ENCODE data around the gene OPN1MW3. TPM values are rescaled to one million over a fixed set of nuclear protein-coding genes. Genes with fewer than 3 reads are reported as not detected.
"Not testable (repeated sequence)": the region's sequence is repeated elsewhere in the genome, so short reads cannot be mapped to it uniquely, and the experiment has no call there.

Gene OPN1MW3
- total RNA-seq, result not detected

DNA sequence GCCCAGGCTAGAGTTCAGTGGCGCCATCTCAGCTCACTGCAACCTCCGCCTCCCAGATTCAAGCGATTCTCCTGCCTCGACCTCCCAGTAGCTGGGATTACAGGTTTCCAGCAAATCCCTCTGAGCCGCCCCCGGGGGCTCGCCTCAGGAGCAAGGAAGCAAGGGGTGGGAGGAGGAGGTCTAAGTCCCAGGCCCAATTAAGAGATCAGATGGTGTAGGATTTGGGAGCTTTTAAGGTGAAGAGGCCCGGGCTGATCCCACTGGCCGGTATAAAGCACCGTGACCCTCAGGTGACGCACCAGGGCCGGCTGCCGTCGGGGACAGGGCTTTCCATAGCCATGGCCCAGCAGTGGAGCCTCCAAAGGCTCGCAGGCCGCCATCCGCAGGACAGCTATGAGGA is at the start of gene OPN1MW3:
TSS of gene OPN1MW3 (plus strand) at position 301 of the 400 bp plus-strand sequence. CDS start at position 339, 38 bp downstream.
- H3K4me1 ChIP-seq; H3K9me3 ChIP-seq; H3K27ac ChIP-seq (replicated peaks in 1 of 4); intact Hi-C loops (cut with DNase I); H3K4me3 ChIP-seq; H3K27me3 ChIP-seq; H3K36me3 ChIP-seq; DNase-seq (ENCODE audit: extremely low spot score): not testable (repeated sequence)
- WGBS, result no CpG with 5 or more reads among the region's 17 CpGs

DNA sequence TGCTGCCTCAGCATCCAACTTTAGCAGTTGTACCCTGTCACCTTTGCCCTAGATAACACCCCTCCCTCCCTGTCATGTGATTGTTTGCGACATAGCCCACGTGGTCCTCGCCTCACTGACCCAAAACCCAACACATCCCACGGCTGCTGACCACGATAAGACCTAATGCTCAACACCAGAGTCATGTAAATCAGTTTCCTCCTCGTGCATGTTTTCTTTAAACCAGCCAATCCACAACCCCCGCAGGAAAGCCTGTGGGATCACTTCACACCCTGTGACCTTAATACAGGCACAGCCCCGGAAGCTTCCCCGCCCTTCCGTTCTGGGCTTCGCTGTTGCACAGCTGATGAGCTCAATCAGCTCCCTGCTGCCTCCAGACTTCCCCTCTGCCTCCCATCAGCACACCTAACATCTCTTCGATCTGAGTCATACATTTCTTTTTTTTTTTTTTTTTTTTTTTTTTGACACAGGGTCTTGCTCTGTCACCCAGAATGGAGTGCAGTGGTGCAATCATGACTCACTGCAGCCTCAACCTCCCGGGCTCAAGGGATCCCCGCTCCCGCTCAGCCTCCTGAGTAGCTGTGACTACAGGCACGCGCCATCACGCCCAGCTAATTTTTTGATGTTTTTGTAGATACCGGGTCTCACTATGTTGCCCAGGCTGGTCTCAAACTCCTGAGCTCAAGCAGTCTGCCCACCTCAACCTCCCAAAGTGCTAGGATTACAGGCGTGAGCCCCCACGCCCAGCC is 47.5 kb upstream of the OPN1MW3 start:
- no CpG with 5 or more reads among the region's 21 CpGs for WGBS
- H3K4me1 ChIP-seq; H3K36me3 ChIP-seq; H3K9me3 ChIP-seq; intact Hi-C loops (cut with DNase I); H3K27ac ChIP-seq (replicated peaks in 1 of 4); DNase-seq (ENCODE audit: extremely low spot score); H3K27me3 ChIP-seq; H3K4me3 ChIP-seq: not testable (repeated sequence)

DNA sequence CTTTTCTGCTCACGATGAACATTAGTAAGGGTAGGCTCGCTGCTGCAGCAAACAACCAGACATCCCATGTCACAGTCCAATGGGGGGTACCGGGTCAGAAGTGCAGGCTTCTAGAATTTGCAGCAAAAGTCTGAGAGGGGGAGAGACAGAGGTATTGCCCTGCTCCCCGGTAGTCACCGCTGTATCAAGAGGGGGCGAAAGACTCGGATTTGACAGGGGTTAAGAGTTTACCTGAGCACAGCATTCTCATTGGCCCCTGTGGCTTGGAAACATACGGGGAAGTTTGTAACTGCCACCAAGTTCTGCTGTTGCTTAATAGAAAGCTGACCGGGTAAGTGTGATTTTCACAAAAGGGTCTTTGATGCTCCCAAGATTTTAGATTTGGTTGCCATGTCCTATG is 46.3 kb upstream of the OPN1MW3 start:
- WGBS, result 81% methylated on average over 7 of the region's 9 CpGs
- H3K27ac ChIP-seq (replicated peaks in 1 of 4); H3K4me3 ChIP-seq; H3K9me3 ChIP-seq; DNase-seq (ENCODE audit: extremely low spot score); H3K4me1 ChIP-seq; intact Hi-C loops (cut with DNase I); H3K27me3 ChIP-seq; H3K36me3 ChIP-seq: not testable (repeated sequence)

DNA sequence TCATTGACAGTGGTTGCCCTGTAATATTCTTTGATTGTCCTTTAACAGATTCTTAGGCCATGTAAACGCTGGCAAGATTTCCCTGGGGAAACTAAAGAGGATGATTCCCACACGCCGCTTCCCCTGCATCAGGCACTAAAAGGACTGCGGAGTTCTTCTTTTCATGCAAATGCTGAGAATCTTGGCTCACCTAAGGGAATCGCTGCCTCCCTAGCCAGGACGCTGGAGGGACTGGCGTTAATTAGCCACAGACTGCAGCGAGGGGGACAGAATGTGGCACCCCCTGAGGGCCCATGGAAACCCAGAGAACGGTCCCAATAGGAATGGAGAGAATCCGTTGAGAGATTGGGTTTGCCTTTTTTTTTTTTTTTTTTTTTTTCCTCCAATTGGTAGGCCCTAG is 45.9 kb upstream of the OPN1MW3 start:
- intact Hi-C loops (cut with DNase I); H3K9me3 ChIP-seq; H3K27ac ChIP-seq (replicated peaks in 1 of 4); H3K27me3 ChIP-seq; H3K36me3 ChIP-seq; H3K4me1 ChIP-seq; DNase-seq (ENCODE audit: extremely low spot score); H3K4me3 ChIP-seq: not testable (repeated sequence)
- WGBS, result no CpG with 5 or more reads among the region's 10 CpGs

DNA sequence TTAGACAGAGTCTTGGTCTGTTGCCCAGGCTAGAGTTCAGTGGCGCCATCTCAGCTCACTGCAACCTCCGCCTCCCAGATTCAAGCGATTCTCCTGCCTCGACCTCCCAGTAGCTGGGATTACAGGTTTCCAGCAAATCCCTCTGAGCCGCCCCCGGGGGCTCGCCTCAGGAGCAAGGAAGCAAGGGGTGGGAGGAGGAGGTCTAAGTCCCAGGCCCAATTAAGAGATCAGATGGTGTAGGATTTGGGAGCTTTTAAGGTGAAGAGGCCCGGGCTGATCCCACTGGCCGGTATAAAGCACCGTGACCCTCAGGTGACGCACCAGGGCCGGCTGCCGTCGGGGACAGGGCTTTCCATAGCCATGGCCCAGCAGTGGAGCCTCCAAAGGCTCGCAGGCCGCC is 37.9 kb upstream of the OPN1MW3 start, which contains the start of gene OPN1MW2:
TSS of gene OPN1MW2 (plus strand) at position 301 of the 400 bp plus-strand sequence. CDS start at position 361, 60 bp downstream.
- H3K9me3 ChIP-seq; H3K27ac ChIP-seq (replicated peaks in 1 of 4); H3K27me3 ChIP-seq; H3K4me1 ChIP-seq; H3K4me3 ChIP-seq; intact Hi-C loops (cut with DNase I); H3K36me3 ChIP-seq; DNase-seq (ENCODE audit: extremely low spot score): not testable (repeated sequence)
- WGBS, result no CpG with 5 or more reads among the region's 16 CpGs

DNA sequence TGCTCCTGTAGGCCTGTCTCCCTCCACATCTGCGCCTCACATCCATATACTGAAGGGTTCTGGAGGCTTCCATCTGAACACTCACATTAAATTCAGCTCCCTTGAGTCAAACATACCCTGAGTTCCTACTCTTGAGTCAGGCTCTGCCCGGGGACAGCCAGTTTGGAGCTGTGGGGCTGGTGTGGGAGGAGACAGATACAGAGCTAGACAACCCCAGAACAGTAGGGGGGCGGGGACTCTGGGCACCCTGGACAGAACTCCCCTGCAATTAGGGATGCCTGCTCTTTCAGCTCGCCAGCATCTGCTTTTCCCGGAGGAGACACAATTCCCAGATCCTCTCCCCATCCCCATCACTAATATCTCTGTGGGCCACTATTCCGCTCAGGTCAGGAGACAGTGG is 32.1 kb upstream of the OPN1MW3 start:
- DNase-seq (ENCODE audit: extremely low spot score); intact Hi-C loops (cut with DNase I); H3K36me3 ChIP-seq; H3K9me3 ChIP-seq; H3K27me3 ChIP-seq; H3K4me3 ChIP-seq; H3K27ac ChIP-seq (replicated peaks in 1 of 4); H3K4me1 ChIP-seq: not testable (repeated sequence)
- no CpG with 5 or more reads among the region's 6 CpGs for WGBS

DNA sequence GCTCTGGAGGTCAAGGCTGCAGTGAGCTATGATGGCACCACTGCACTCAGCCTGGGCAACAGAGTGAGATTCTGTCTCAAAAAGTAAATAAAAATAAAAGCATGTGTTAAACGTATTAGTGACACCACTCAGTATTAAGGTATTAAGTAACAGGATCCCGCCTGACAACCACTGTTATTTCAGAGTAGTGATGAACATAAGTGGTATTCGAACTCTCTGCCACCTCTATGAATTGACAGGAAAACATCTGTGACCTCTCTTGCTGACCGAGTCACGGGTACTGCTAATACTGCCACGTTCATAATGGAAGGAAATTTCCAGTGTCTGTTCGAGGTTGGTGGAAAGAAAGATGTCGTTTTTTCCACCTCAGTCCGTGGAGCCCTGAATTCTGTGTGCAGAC is 30.7 kb upstream of the OPN1MW3 start:
- intact Hi-C loops (cut with DNase I); DNase-seq (ENCODE audit: extremely low spot score); H3K4me1 ChIP-seq; H3K27me3 ChIP-seq; H3K36me3 ChIP-seq; H3K27ac ChIP-seq (replicated peaks in 1 of 4); H3K4me3 ChIP-seq; H3K9me3 ChIP-seq: not testable (repeated sequence)
- WGBS, result no CpG with 5 or more reads among the region's 9 CpGs

DNA sequence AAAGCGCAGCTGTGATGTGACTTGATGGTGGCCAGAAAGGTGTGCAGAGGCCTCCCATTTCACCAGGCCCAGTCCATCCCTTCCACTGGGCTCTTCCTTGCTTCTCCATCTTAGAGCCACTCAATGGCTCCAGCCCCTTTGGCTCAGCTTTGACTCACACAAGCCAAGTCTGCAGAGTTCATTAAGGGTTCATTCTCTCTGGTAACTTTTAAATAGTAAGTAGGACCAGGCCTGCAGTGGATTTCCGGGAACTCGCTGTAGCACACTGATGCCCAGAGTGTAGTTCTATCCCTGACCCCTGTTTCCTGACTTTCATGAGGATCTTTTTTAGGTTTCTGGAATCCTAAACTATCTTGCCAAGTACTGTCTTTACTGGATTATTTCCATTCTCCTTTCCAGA is 25.9 kb upstream of the OPN1MW3 start:
- DNase-seq (ENCODE audit: extremely low spot score); H3K4me1 ChIP-seq; H3K36me3 ChIP-seq; H3K9me3 ChIP-seq; intact Hi-C loops (cut with DNase I); H3K27me3 ChIP-seq; H3K4me3 ChIP-seq; H3K27ac ChIP-seq (replicated peaks in 1 of 4): not testable (repeated sequence)
- WGBS, result no CpG with 5 or more reads among the region's 3 CpGs

DNA sequence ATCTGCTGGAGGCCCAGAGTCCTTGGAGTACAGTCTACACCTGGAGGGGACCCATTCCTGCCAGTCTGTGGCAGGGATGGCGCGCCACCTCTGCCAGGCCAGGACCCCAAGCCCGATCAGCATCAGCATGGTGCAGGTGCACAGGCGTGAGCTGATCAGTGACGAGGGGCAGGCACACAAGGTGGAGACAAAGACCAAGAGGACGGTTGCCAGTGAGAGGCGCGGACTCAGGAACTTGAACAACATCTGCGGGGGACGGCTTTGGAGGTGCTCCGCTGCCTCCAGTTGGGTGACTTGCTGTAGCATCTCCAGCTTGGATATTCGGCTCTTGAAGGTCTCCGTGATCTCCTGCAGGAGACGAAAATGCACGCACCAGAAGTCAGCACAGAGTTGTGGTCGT is 23.8 kb upstream of the OPN1MW3 start:
- not testable (repeated sequence) for H3K4me1 ChIP-seq, H3K27me3 ChIP-seq
- no CpG with 5 or more reads among the region's 16 CpGs for WGBS

DNA sequence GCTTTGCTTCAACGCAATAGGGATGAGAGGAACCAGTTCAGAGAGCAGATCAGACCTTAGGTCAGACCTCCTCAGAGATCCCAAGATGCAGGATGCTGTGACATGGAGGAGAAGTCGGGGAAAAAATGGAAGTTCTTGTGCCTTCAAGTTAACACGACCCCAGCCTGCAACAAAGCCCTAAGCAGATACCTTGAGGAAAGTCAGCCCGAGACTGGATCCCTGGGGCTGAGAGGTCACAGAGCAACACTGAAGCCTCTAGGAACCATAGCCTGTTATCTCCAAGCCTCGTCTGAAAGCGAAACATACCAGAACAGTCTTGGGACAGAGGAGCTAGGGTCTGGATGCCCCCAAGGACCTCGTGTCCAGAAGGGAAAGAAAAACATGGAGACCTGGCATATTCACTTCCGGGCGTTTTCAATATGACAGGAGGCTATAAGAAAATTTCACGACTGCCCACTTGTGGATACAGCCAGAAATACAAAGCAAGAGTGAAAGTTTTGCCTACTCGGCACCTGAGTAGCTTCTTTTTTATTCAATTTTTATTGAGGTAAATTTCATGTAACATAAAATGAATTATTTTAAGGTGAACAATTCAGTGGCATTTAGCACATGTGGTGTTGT is 18.3 kb upstream of the OPN1MW3 start:
- DNase-seq (ENCODE audit: extremely low spot score); H3K9me3 ChIP-seq; H3K27ac ChIP-seq (replicated peaks in 1 of 4); H3K36me3 ChIP-seq; H3K4me1 ChIP-seq; intact Hi-C loops (cut with DNase I); H3K4me3 ChIP-seq; H3K27me3 ChIP-seq: not testable (repeated sequence)
- WGBS, result 51% methylated on average over 4 of the region's 11 CpGs

More for the DNA sequence above, 23.8 kb upstream of the OPN1MW3 start:
- DNase-seq (ENCODE audit: extremely low spot score); H3K9me3 ChIP-seq; H3K4me3 ChIP-seq; intact Hi-C loops (cut with DNase I); H3K27ac ChIP-seq (replicated peaks in 1 of 4); H3K36me3 ChIP-seq: not testable (repeated sequence)

DNA sequence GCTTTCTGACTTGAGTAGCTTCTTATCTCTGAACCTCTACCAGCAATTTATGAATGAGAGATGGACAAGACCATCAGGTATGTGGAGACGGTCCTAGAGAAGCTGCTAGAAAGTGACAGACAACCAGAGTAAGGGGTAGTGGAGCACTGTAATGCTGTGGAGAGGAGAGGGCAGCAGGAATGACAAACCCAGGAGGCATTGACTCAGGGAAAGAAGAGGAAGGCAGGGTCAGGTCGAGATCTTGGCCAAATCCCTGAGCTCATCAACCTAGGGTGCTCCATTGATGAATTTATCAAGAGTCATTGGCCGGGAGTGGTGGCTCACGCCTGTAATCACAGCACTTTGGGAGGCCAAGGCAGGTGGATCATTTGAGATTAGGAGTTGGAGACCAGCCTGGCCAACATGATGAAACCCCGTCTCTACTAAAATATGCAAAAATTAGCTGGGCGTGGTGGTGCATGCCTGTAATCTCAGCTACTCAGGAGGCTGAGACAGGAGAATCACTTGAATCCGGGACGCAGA is 17.3 kb upstream of the OPN1MW3 start:
- H3K4me1 ChIP-seq; H3K27me3 ChIP-seq; intact Hi-C loops (cut with DNase I); H3K27ac ChIP-seq (replicated peaks in 1 of 4); H3K4me3 ChIP-seq; H3K9me3 ChIP-seq; DNase-seq (ENCODE audit: extremely low spot score); H3K36me3 ChIP-seq: not testable (repeated sequence)
- WGBS, result 88% methylated on average over 8 of the region's 8 CpGs

DNA sequence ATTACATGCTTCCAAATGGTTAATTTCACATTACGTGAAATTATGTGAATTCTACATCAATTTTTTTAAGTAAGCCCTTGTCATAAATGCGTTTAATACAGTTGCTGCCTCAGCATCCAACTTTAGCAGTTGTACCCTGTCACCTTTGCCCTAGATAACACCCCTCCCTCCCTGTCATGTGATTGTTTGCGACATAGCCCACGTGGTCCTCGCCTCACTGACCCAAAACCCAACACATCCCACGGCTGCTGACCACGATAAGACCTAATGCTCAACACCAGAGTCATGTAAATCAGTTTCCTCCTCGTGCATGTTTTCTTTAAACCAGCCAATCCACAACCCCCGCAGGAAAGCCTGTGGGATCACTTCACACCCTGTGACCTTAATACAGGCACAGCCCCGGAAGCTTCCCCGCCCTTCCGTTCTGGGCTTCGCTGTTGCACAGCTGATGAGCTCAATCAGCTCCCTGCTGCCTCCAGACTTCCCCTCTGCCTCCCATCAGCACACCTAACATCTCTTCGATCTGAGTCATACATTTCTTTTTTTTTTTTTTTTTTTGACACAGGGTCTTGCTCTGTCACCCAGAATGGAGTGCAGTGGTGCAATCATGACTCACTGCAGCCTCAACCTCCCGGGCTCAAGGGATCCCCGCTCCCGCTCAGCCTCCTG is 9.9 kb upstream of the OPN1MW3 start:
- intact Hi-C loops (cut with DNase I); H3K4me3 ChIP-seq; H3K4me1 ChIP-seq; H3K36me3 ChIP-seq; DNase-seq (ENCODE audit: extremely low spot score); H3K9me3 ChIP-seq; H3K27ac ChIP-seq (replicated peaks in 1 of 4); H3K27me3 ChIP-seq: not testable (repeated sequence)
- WGBS, result 61% methylated on average over 2 of the region's 17 CpGs
